Measurements from ENCODE around the gene HLA-F.

HLA-F gene

GRCh38 chr6:29724937-29725869, 2.0 kb downstream of the HLA-F start:
- no peak for DNase-seq

GRCh38 chr6:29726001-29726400, 2.8 kb downstream of the HLA-F start:
- no peak for DNase-seq

GRCh38 chr6:29726571-29727194, 3.4 kb downstream of the HLA-F start:
- no peak for DNase-seq

- no peak for DNase-seq
Observed at GRCh38 chr6:29727637-29728036, 4.4 kb downstream of the HLA-F start.

GRCh38 chr6:29728173-29728874, 5.1 kb downstream of the HLA-F start:
- DNase-seq = no peak

DNA sequence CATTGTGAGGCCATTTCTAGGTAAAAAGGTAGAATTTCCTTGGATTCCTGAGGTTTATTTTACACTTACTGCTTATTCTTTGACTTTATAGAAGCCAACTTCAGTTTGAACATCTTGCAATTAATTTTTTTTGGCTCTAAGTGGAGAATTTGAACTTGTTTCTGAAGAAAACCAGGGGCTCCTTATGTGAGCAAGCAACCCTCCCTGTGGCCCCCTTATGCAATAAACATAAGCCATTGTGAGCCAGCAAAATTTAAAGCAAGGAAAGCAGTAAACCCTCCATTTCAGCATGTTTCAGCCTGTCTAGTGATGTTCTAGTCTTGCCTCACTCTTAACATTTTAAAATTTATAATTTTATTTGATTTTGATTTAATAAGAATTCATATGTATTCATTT, 5.6 kb downstream of the HLA-F start:
- DNase-seq = no peak

GRCh38 chr6:29729774-29730328, 6.6 kb downstream of the HLA-F start:
- no peak for DNase-seq

DNA sequence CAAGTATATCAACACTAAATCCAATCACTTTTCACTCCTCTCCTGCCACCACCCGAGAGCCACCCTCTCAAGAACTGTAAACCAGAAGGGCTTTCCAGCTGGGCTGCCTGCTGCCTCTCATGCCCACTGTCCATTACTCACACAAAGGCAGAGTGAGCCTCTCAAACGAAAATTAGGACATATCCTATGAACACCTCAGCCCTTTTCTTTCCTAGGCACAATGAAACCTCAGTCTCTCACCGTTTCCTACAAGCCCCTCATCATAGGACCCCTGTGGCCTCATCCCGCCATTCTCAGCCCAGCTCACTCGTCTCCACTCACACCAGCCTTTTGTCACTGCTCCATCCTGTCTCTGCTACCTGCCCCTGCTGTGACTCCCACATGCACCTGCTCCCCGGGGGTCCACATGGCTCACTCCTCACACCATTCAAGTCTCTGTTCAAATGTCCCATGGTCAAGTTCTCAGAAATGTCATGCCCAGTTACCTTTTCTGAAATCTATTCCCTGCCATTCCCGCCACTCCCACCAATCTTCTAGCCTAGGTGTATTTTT, 7.4 kb downstream of the HLA-F start:
- no peak for DNase-seq

- DNase-seq = no peak
Observed at GRCh38 chr6:29731281-29731680, 8.0 kb downstream of the HLA-F start.

- DNase-seq = no peak
Observed at GRCh38 chr6:29733057-29733456, 9.8 kb downstream of the HLA-F start.

DNA sequence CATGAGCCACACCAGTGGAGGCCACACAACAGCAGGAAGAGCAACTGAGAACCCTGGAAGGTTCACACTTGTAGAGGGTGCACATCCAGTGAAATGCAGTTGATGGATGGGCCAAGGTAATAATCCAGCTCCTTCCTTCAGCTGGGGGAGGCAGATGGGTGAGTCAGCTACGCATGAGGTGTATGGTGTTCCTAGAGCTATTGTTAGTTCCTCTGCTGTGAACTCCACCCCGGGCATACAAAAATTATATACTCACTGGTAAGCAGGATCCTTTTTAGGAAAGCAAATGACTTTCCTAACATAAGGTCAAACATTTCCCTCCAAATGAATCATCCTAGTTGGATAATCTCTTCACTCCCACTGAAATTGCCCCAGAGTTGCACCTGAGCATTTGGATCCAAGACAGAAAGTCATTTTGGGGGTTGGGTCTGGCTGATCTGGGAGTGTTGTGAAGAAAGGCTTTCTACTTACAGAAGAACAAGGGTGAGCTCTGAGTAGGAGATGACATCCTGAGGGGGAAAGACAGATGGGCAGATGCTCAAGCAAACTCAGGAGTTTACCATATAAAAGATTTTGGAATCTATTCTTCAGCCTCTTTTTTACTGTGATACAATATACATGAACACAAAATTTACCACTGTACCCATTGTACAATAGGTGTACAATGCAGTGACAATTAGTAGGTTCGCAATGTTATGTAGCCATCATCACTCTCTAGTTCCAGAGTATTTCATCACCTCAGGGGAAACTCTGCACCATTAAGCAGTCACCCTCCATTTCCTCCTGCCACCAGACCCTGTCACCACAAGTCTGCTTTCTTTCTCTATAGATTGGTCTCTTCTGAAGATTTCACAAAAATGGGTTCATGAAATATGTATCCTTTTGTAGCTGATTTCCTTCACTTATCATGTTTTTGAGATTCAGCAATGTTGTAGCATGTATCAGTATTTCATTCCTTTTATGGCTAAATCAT, 11.1 kb downstream of the HLA-F start:
- no peak for DNase-seq

- no peak for DNase-seq
Observed at GRCh38 chr6:29736563-29736962, 13.3 kb downstream of the HLA-F start.

GRCh38 chr6:29737707-29738630, 14.7 kb downstream of the HLA-F start:
- DNase-seq = no peak

GRCh38 chr6:29739136-29739881, 16.1 kb downstream of the HLA-F start:
- no peak for DNase-seq

DNA sequence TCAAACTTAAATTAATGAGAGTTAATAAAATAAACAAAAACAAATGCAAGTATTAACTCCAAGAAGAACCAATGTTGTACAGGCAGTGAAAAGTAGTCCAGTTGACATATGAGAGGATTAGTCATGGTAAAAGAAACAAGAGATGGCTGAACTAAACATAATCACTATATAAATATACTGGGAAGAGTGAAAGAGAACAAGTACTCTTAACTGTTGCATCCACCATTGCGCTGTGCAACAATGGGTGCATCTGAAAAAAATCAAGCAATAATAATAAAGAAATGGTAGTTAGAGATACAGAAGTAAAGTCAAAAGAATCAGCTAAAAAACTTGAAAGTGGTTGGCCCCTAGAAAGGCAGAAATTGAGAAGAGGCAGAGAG, 16.6 kb downstream of the HLA-F start:
- DNase-seq = no peak

GRCh38 chr6:29741592-29741991, 18.4 kb downstream of the HLA-F start:
- no peak for DNase-seq

GRCh38 chr6:29742127-29742526, 18.9 kb downstream of the HLA-F start:
- no peak for DNase-seq

GRCh38 chr6:29743025-29743424, 19.8 kb downstream of the HLA-F start:
- DNase-seq = no peak

DNA sequence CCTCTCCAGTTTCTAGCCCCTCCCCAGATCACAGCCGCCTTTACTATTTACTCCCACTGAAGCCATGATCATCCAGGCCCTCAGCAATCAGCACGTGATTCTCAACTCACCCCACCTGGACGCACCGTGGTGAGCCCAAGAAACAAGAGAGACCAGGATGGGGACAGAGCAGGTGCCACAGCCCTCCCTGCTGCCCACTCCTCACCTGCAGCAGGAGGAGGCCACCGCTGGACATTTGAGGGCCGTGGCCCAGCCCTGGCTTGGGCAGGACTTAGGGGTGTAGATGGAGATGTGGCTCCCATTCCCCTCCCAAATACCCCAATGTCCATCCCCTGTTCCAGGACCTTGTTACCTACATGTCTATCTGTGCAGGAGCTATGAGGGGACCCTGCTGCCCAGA, 20.3 kb downstream of the HLA-F start:
- DNase-seq = no peak

- DNase-seq = no peak
Observed at GRCh38 chr6:29744131-29744530, 20.9 kb downstream of the HLA-F start.

Data from NCI-H2081 treated with DMSO at 0.1 percent for 48 hours (cell line).